Loucy (cell line): Measurements from ENCODE around the gene PAQR3.

ENCODE experiments used
- H2AFZ ChIP-seq: fragments of 200-600 bp; sonication (generic); 2 replicates; pipeline ENCODE4 v1.6.0; 2016; ENCODE audit warnings: antibody characterized with exemption, mild to moderate bottlenecking, low read length, moderate library complexity
- H3F3A ChIP-seq: fragments of 200-600 bp; 2 replicates; pipeline ENCODE4 v1.6.0; 2016; ENCODE audit warnings: antibody characterized with exemption, low read depth, mild to moderate bottlenecking
- H3K27me3 ChIP-seq: fragments of 200-600 bp; sonication (generic); 2 replicates; pipeline ENCODE4 v1.6.1; 2014; ENCODE audit warnings: low read length, mild to moderate bottlenecking; ENCODE audit not compliant: insufficient read depth, poor library complexity, severe bottlenecking
- H3K36me3 ChIP-seq: fragments of 200-600 bp; sonication (generic); 2 replicates; pipeline ENCODE4 v1.6.1; 2016; ENCODE audit warnings: low read length; ENCODE audit not compliant: insufficient read depth
- H3K4me1 ChIP-seq: fragments of 200-600 bp; sonication (generic); 2 replicates; pipeline ENCODE4 v1.5.1; 2014; ENCODE audit warnings: low read length, mild to moderate bottlenecking; ENCODE audit not compliant: insufficient read depth, poor library complexity, severe bottlenecking
- H3K4me2 ChIP-seq: fragments of 200-600 bp; sonication (generic); 2 replicates; pipeline ENCODE4 v1.6.0; 2014; ENCODE audit warnings: antibody characterized with exemption, low read length, low read depth, mild to moderate bottlenecking; ENCODE audit not compliant: poor library complexity, severe bottlenecking
- H3K4me3 ChIP-seq: fragments of 200-600 bp; sonication (generic); 2 replicates; pipeline ENCODE4 v1.5.1; 2014; ENCODE audit warnings: low read length, mild to moderate bottlenecking, mixed read lengths; ENCODE audit not compliant: poor library complexity, severe bottlenecking
- H3K79me2 ChIP-seq: fragments of 200-600 bp; sonication (generic); 2 replicates; pipeline ENCODE4 v1.6.1; 2014; ENCODE audit warnings: low read length; ENCODE audit not compliant: insufficient read depth
- H3K9ac ChIP-seq: fragments of 200-600 bp; sonication (generic); 2 replicates; pipeline ENCODE4 v1.6.0; 2014; ENCODE audit warnings: mild to moderate bottlenecking, low read depth, low read length, moderate library complexity; ENCODE audit not compliant: poor library complexity, severe bottlenecking
- H3K9me2 ChIP-seq: fragments of 200-600 bp; sonication (generic); replicated peaks from 2 replicates; pipeline ENCODE4 v1.6.1; 2016; ENCODE audit warnings: low read depth, low read length, mixed read lengths
- H3K9me3 ChIP-seq: fragments of 200-600 bp; sonication (generic); 2 replicates; pipeline ENCODE4 v1.6.1; 2014; ENCODE audit warnings: mild to moderate bottlenecking, antibody characterized with exemption, low read length, low read depth; ENCODE audit not compliant: insufficient read depth
- H4K20me1 ChIP-seq: fragments of 200-600 bp; sonication (generic); 2 replicates; pipeline ENCODE4 v1.6.0; 2014; ENCODE audit warnings: antibody characterized with exemption, low read length, mild to moderate bottlenecking; ENCODE audit not compliant: insufficient read depth, poor library complexity, severe bottlenecking
- EZH2phosphoT487 ChIP-seq: fragments of 200-600 bp; IDR thresholded peaks from 2 replicates; pipeline ENCODE4 v1.6.1; 2018; ENCODE audit warnings: antibody characterized with exemption, mild to moderate bottlenecking, moderate library complexity, borderline replicate concordance
- TF ChIP-seq, protein P1 (sequence below): fragments of 200-600 bp; sonication (generic); conservative IDR thresholded peaks from 2 replicates; pipeline ENCODE4 v1.5.1; 2014; ENCODE audit warnings: mild to moderate bottlenecking, antibody characterized with exemption, low read length

PAQR3 gene

GRCh38 chr4:78953769-78954666 is 14.8 kb upstream of the PAQR3 start:
- H3F3A ChIP-seq, result no peaks in the 10 kb centered on the region
- H3K4me2 ChIP-seq, result no peak overlapping the region
- H3K79me2 ChIP-seq, result no peaks in the 10 kb centered on the region
- no peaks in the 10 kb centered on the region for H3K4me1 ChIP-seq
- H3K9me2 ChIP-seq, result no peaks in the 10 kb centered on the region
- H3K9me3 ChIP-seq, result no peaks in the 10 kb centered on the region
- no peak overlapping the region for H2AFZ ChIP-seq
- TF ChIP-seq, protein P1, sequence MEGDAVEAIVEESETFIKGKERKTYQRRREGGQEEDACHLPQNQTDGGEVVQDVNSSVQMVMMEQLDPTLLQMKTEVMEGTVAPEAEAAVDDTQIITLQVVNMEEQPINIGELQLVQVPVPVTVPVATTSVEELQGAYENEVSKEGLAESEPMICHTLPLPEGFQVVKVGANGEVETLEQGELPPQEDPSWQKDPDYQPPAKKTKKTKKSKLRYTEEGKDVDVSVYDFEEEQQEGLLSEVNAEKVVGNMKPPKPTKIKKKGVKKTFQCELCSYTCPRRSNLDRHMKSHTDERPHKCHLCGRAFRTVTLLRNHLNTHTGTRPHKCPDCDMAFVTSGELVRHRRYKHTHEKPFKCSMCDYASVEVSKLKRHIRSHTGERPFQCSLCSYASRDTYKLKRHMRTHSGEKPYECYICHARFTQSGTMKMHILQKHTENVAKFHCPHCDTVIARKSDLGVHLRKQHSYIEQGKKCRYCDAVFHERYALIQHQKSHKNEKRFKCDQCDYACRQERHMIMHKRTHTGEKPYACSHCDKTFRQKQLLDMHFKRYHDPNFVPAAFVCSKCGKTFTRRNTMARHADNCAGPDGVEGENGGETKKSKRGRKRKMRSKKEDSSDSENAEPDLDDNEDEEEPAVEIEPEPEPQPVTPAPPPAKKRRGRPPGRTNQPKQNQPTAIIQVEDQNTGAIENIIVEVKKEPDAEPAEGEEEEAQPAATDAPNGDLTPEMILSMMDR, result peak; percentile 89
- TF ChIP-seq EZH2phosphoT487, result no peak
- no peak overlapping the region for H3K9ac ChIP-seq
- H3K27me3 ChIP-seq, result no peaks in the 10 kb centered on the region
- no peaks in the 10 kb centered on the region for H4K20me1 ChIP-seq
- H3K4me3 ChIP-seq, result no peak overlapping the region
- no peaks in the 10 kb centered on the region for H3K36me3 ChIP-seq

DNA sequence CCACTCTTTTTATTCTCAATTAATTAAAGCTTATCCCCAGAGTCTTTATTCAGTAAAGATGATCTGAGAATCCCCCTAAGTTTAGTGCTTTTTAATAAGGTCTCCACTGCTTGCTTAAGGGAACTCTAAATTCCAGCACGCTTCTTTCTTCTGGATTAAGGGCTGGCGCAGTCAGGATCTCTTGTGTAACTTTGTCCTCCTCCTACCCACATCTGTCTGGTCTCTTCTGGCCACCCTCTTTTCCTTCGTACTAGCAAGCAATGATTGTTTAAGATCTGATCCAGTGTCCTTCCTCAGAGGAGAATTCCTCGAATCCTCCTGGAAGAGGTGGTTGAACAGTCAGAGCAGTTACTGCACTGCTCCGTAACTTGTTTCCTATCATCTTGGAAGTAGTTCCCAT is 14.0 kb upstream of the PAQR3 start:
- H3K4me2 ChIP-seq, result no peak overlapping the region
- H3K4me3 ChIP-seq, result no peak overlapping the region
- no peaks in the 10 kb centered on the region for H3K27me3 ChIP-seq
- no peaks in the 10 kb centered on the region for H4K20me1 ChIP-seq
- H3F3A ChIP-seq, result no peaks in the 10 kb centered on the region
- H3K36me3 ChIP-seq, result no peaks in the 10 kb centered on the region
- no peaks in the 10 kb centered on the region for H3K4me1 ChIP-seq
- no peak for TF ChIP-seq EZH2phosphoT487
- TF ChIP-seq, protein P1, result no peak
- H3K9ac ChIP-seq, result no peak overlapping the region
- no peaks in the 10 kb centered on the region for H3K79me2 ChIP-seq
- H3K9me2 ChIP-seq, result no peaks in the 10 kb centered on the region
- H2AFZ ChIP-seq, result no peak overlapping the region
- H3K9me3 ChIP-seq, result no peaks in the 10 kb centered on the region

DNA sequence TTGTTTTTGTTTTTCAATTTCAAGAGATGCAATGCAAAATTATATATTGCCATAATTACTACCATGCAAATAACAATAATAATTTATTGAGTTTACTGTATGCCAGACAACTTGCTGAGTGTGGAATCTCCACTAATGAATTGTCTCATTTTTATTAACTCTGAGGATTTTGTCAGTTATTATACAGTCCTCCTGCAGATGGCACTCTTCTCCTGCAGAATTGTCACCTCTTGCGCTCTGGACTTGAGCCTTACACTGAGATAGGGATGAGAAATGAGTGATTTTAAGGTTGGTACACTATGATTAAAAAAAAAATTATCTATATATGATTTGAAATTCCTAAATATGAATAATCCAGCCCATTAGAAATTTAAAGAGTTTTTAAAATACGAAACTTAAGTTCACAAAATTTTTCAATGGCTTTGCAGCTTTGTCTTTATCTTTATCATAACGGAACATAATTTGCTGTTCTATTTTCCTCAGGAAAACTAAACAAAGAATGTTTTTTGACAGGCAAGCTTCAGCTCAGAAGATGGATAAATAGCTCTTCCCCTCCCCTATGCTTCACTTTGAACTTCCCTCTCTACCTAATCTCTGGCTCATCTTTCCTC is 12.7 kb upstream of the PAQR3 start:
- TF ChIP-seq, protein P1, result peak; percentile 78
- TF ChIP-seq EZH2phosphoT487, result no peak
- no peak overlapping the region for H3K9ac ChIP-seq

More for the DNA sequence above, 12.7 kb upstream of the PAQR3 start:
- no peak overlapping the region for H3K4me2 ChIP-seq
- H3K9me2 ChIP-seq, result no peaks in the 10 kb centered on the region
- H3K36me3 ChIP-seq, result no peaks in the 10 kb centered on the region
- H3K27me3 ChIP-seq, result no peaks in the 10 kb centered on the region
- no peak overlapping the region for H3K4me3 ChIP-seq
- no peaks in the 10 kb centered on the region for H3F3A ChIP-seq
- H4K20me1 ChIP-seq, result no peaks in the 10 kb centered on the region
- H3K9me3 ChIP-seq, result no peaks in the 10 kb centered on the region
- no peaks in the 10 kb centered on the region for H3K4me1 ChIP-seq
- H2AFZ ChIP-seq, result no peak overlapping the region
- no peaks in the 10 kb centered on the region for H3K79me2 ChIP-seq
